IMR-90 (cell line): ENCODE data around the gene AGAP2. TPM values are rescaled to one million over a fixed set of nuclear protein-coding genes. Genes with fewer than 3 reads are reported as not detected.

ENCODE experiments used
- ATAC-seq: fragments of 200-7000 bp; cut with Tn5 transposase; 2 replicates; pipeline ENCODE4 v1.9.1; 2020; ENCODE audit warnings: low read depth, mild to moderate bottlenecking, moderate library complexity
- BruUV-seq: library from RNA; stranded (reverse); fragments of 400-500 nt; replicated peaks from 2 replicates; lab custom pipeline; 2021; lab: Mats Ljungman, UMichigan
- CTCF ChIA-PET: fragments of 300-600 bp; formaldehyde crosslinking; extraction: SDS; loops from one replicate; lab custom pipeline; 2021; ENCODE audit warnings: antibody characterized with exemption; lab: Yijun Ruan, JAX
- POLR2A ChIA-PET: fragments of 300-600 bp; sonication (Branson Sonifier 250); formaldehyde crosslinking; loops from one replicate; lab custom pipeline; 2022; ENCODE audit warnings: antibody characterized with exemption; ENCODE audit not compliant: unreplicated experiment; lab: Charles Lee
- DNase-seq: peaks from one replicate; pipeline ENCODE4 v3.0.0; 2013
- H2AFZ ChIP-seq: replicated peaks from 2 replicates; pipeline ENCODE3; 2013; ENCODE audit warnings: low read length, mild to moderate bottlenecking; ENCODE audit not compliant: poor library complexity
- H2AK5ac ChIP-seq: 2 replicates; pipeline ENCODE4 v1.6.1; 2013; ENCODE audit warnings: low read depth, low read length, inconsistent platforms
- H2AK9ac ChIP-seq: replicated peaks from 2 replicates; pipeline ENCODE3; 2013; ENCODE audit warnings: mild to moderate bottlenecking, low read depth, low read length, moderate library complexity; ENCODE audit not compliant: poor library complexity
- H2BK120ac ChIP-seq: 2 replicates; pipeline ENCODE4 v1.6.1; 2013; ENCODE audit warnings: low read depth, low read length, inconsistent platforms
- H2BK15ac ChIP-seq: 3 replicates; pipeline ENCODE4 v1.6.1; 2013; ENCODE audit warnings: low read depth, low read length, inconsistent platforms
- H2BK20ac ChIP-seq: 2 replicates; pipeline ENCODE4 v1.6.1; 2013; ENCODE audit warnings: low read depth, mild to moderate bottlenecking, inconsistent platforms, low read length, moderate library complexity
- H2BK5ac ChIP-seq: 2 replicates; pipeline ENCODE4 v1.6.1; 2013; ENCODE audit warnings: mild to moderate bottlenecking, low read depth, low read length, inconsistent platforms; ENCODE audit not compliant: poor library complexity, severe bottlenecking
- H3K14ac ChIP-seq: replicated peaks from 2 replicates; pipeline ENCODE4 v1.6.1; 2013; ENCODE audit warnings: low read depth, low read length, inconsistent platforms
- H3K18ac ChIP-seq: 2 replicates; pipeline ENCODE4 v1.6.1; 2013; ENCODE audit warnings: low read depth, low read length, control low read depth
- H3K23ac ChIP-seq: 2 replicates; pipeline ENCODE4 v1.6.1; 2013; ENCODE audit warnings: low read depth, low read length, inconsistent platforms
- H3K27ac ChIP-seq: 2 replicates; pipeline ENCODE4 v1.5.1; 2013; ENCODE audit warnings: mild to moderate bottlenecking, control low read depth, low read length; ENCODE audit not compliant: insufficient read depth
- H3K27me3 ChIP-seq: 2 replicates; pipeline ENCODE4 v1.6.1; 2013; ENCODE audit warnings: low read length; ENCODE audit not compliant: control insufficient read depth, insufficient read depth
- H3K36me3 ChIP-seq: 2 replicates; pipeline ENCODE4 v1.6.1; 2013; ENCODE audit warnings: low read length, mixed read lengths; ENCODE audit not compliant: control insufficient read depth, insufficient read depth
- H3K4ac ChIP-seq: 2 replicates; pipeline ENCODE4 v1.6.1; 2013; ENCODE audit warnings: low read depth, low read length, inconsistent platforms
- H3K4me1 ChIP-seq: 2 replicates; pipeline ENCODE4 v1.6.1; 2013; ENCODE audit warnings: low read length, mixed read lengths; ENCODE audit not compliant: control insufficient read depth, insufficient read depth
- H3K4me2 ChIP-seq: 2 replicates; pipeline ENCODE4 v1.6.1; 2013; ENCODE audit warnings: low read depth, mild to moderate bottlenecking, control low read depth, low read length, moderate library complexity
- H3K4me3 ChIP-seq: 2 replicates; pipeline ENCODE4 v1.5.1; 2013; ENCODE audit warnings: low read depth, mild to moderate bottlenecking, control low read depth, low read length, moderate library complexity; ENCODE audit not compliant: insufficient read depth
- H3K56ac ChIP-seq: 2 replicates; pipeline ENCODE4 v1.6.1; 2013; ENCODE audit warnings: low read length, inconsistent platforms; ENCODE audit not compliant: insufficient read depth; ENCODE audit errors: extremely low read depth
- H3K79me1 ChIP-seq, 2 experiments: 2 replicates each; pipeline ENCODE4 v1.6.1; 2013; ENCODE audit warnings: low read length in 2 of 2, inconsistent platforms in 1 of 2, low read depth in 1 of 2
- H3K9ac ChIP-seq: 2 replicates; pipeline ENCODE4 v1.6.1; 2013; ENCODE audit warnings: low read depth, low read length, control low read depth
- H3K9me1 ChIP-seq: 2 replicates; pipeline ENCODE4 v1.6.1; 2013; ENCODE audit warnings: low read length, inconsistent platforms; ENCODE audit not compliant: insufficient read depth
- H3K9me3 ChIP-seq: 2 replicates; pipeline ENCODE4 v1.6.1; 2013; ENCODE audit warnings: low read length; ENCODE audit not compliant: control insufficient read depth, insufficient read depth
- H4K20me1 ChIP-seq: 2 replicates; pipeline ENCODE4 v1.6.1; 2013; ENCODE audit warnings: low read length, inconsistent platforms; ENCODE audit not compliant: insufficient read depth
- H4K5ac ChIP-seq: 2 replicates; pipeline ENCODE4 v1.6.1; 2013; ENCODE audit warnings: mild to moderate bottlenecking, low read depth, low read length, control low read depth
- H4K8ac ChIP-seq, 2 experiments: 2 replicates each; pipeline ENCODE4 v1.6.1; 2013; ENCODE audit warnings: low read depth in 2 of 2, low read length in 2 of 2, control low read depth in 1 of 2, inconsistent platforms in 1 of 2
- H4K91ac ChIP-seq: 2 replicates; pipeline ENCODE4 v1.6.1; 2013; ENCODE audit warnings: low read depth, low read length, inconsistent platforms; ENCODE audit not compliant: insufficient read depth
- BHLHE40 ChIP-seq: fragments of 150-350 bp; IDR thresholded peaks from 2 replicates; pipeline ENCODE4 v1.6.1; 2016; ENCODE audit warnings: mild to moderate bottlenecking, low read depth, low read length
- CEBPB ChIP-seq: IDR thresholded peaks from 2 replicates; pipeline ENCODE4 v1.6.1; 2012; ENCODE audit warnings: low read depth, low read length, improper control_type of control experiment
- CHD1 ChIP-seq: IDR thresholded peaks from 2 replicates; pipeline ENCODE4 v1.6.1; 2012; ENCODE audit warnings: low read depth, low read length, improper control_type of control experiment
- ELK1 ChIP-seq: fragments of 150-350 bp; IDR thresholded peaks from 2 replicates; pipeline ENCODE4 v1.6.1; 2016; ENCODE audit warnings: low read depth, mild to moderate bottlenecking, low read length, moderate library complexity, borderline replicate concordance
- FOS ChIP-seq: fragments of 150-350 bp; IDR thresholded peaks from 2 replicates; pipeline ENCODE4 v1.6.1; 2016; ENCODE audit warnings: low read depth, low read length
- MAFK ChIP-seq: IDR thresholded peaks from 2 replicates; pipeline ENCODE4 v1.6.1; 2012; ENCODE audit warnings: low read depth, low read length, improper control_type of control experiment
- MAZ ChIP-seq: IDR thresholded peaks from 2 replicates; pipeline ENCODE4 v1.6.1; 2012; ENCODE audit warnings: low read depth, mild to moderate bottlenecking, low read length, improper control_type of control experiment, moderate library complexity, borderline replicate concordance
- MXI1 ChIP-seq: IDR thresholded peaks from 2 replicates; pipeline ENCODE4 v1.6.1; 2012; ENCODE audit warnings: low read depth, mild to moderate bottlenecking, low read length, moderate library complexity, borderline replicate concordance
- NFE2L2 ChIP-seq: fragments of 150-350 bp; IDR thresholded peaks from 2 replicates; pipeline ENCODE4 v1.6.1; 2016; ENCODE audit warnings: low read depth, mild to moderate bottlenecking, low read length
- POLR2A ChIP-seq: IDR thresholded peaks from 2 replicates; pipeline ENCODE4 v1.6.1; 2012; ENCODE audit warnings: mild to moderate bottlenecking, low read depth, low read length
- RAD21 ChIP-seq: IDR thresholded peaks from 2 replicates; pipeline ENCODE4 v1.6.1; 2012; ENCODE audit warnings: low read length, improper control_type of control experiment
- RCOR1 ChIP-seq: IDR thresholded peaks from 2 replicates; pipeline ENCODE4 v1.6.1; 2012; ENCODE audit warnings: mild to moderate bottlenecking, low read length, improper control_type of control experiment; ENCODE audit not compliant: insufficient replicate concordance
- RFX5 ChIP-seq: IDR thresholded peaks from 2 replicates; pipeline ENCODE4 v1.8.0; 2012; ENCODE audit warnings: low read depth, mild to moderate bottlenecking, low read length, moderate library complexity
- SMC3 ChIP-seq: fragments of 150-350 bp; IDR thresholded peaks from 2 replicates; pipeline ENCODE4 v1.6.1; 2016; ENCODE audit warnings: low read depth, mild to moderate bottlenecking, antibody characterized with exemption, low read length, moderate library complexity
- USF2 ChIP-seq: fragments of 150-350 bp; IDR thresholded peaks from 2 replicates; pipeline ENCODE4 v1.6.1; 2017; ENCODE audit warnings: mild to moderate bottlenecking, antibody characterized with exemption, low read length, low read depth
- WGBS, 2 experiments: methylation state at CpG; one replicate each; pipeline versions ENCODE4 v1.1.5 to v1.1.7; 2013; ENCODE audit warnings: missing lambda C conversion rate in 2 of 2; ENCODE audit not compliant: insufficient read length in 1 of 2; ENCODE audit errors: extremely low coverage in 2 of 2; 5-methylcytosine and 5-hydroxymethylcytosine counted together
- dilution Hi-C: fragments of 300-500 bp; cut with HindIII; formaldehyde crosslinking; loops from one replicate; pipeline ENCODE4 v1.14.3; 2018; ENCODE audit warnings: low sequenced_read_pairs; ENCODE audit not compliant: unreplicated experiment
- in situ Hi-C: fragments of 300-500 bp; cut with MboI; formaldehyde crosslinking; loops from 3 replicates; pipeline ENCODE4 v1.14.3; 2019; ENCODE audit warnings: low sequenced_read_pairs, inconsistent platforms, mixed read lengths
- intact Hi-C: fragments of 100-400 bp; cut with micrococcal nuclease; formaldehyde crosslinking; loops from 2 replicates; pipeline ENCODE4 v1.10.0; 2022
- polyA plus RNA-seq, 3 experiments: library from polyadenylated mRNA; depleted of rRNA; stranded (reverse); fragments of >200 nt; gene quantifications; 2 replicates each; pipeline ENCODE4 v1.2.3, GENCODE V29; 2012; ENCODE audit warnings: low replicate concordance in 1 of 3
- total RNA-seq: library from RNA; depleted of rRNA; stranded (reverse); fragments of >200 nt; gene quantifications from 2 replicates; pipeline ENCODE4 v1.2.3, GENCODE V29; 2012
- TF ChIP-seq, protein P1 (sequence below): conservative IDR thresholded peaks from 2 replicates; pipeline ENCODE4 v1.5.1; 2012; ENCODE audit warnings: mild to moderate bottlenecking, low read depth, low read length, improper control_type of control experiment

Gene AGAP2
- total and polyA plus RNA-seq, 2 of the 4 experiments (the other 2 are of a cell fraction) = 0.03 to 0.18 TPM

DNA sequence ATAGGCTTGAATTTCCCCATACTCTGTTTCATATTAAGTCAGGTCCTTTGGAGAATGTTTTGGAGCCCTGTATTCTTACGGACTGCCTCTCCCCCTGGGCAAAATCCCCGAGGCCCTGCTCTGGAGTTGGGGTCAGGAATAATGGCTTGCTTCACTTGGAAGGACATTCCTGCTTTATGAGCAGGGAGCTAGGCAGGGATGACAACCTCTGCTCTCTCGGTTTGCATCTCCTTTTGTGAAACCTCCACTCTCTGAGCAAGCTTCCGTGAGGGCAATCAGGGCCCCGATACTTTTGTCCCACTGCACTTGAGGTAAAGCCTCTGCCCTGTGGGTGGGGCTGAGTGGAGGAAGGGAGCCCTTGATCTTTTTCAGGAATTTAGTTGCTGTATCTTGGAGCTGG lies 25.3 kb downstream of the AGAP2 start:
- no peaks in the 10 kb centered on the region for H3K9me1 ChIP-seq
- ChIA-PET CTCF (interaction anchor here (1.4 kb wide), 1 partner anchor 13 kb away, joined by 3 read pairs; no protein-coding TSS in a partner anchor), POLR2A (no interaction called here)
- H2AFZ ChIP-seq = no peak overlapping the region
- H2BK15ac ChIP-seq = no peak overlapping the region
- no peaks in the 10 kb centered on the region for H3K27me3 ChIP-seq
- WGBS, 2 experiments = no CpG with 5 or more reads among the region's 5 CpGs
- no peak overlapping the region for H3K4me3 ChIP-seq
- H3K56ac ChIP-seq = no peak overlapping the region
- no peak overlapping the region for H3K27ac ChIP-seq
- no peak overlapping the region for H3K4me2 ChIP-seq
- no peaks in the 10 kb centered on the region for H3K4me1 ChIP-seq
- TF ChIP-seq, protein P1, sequence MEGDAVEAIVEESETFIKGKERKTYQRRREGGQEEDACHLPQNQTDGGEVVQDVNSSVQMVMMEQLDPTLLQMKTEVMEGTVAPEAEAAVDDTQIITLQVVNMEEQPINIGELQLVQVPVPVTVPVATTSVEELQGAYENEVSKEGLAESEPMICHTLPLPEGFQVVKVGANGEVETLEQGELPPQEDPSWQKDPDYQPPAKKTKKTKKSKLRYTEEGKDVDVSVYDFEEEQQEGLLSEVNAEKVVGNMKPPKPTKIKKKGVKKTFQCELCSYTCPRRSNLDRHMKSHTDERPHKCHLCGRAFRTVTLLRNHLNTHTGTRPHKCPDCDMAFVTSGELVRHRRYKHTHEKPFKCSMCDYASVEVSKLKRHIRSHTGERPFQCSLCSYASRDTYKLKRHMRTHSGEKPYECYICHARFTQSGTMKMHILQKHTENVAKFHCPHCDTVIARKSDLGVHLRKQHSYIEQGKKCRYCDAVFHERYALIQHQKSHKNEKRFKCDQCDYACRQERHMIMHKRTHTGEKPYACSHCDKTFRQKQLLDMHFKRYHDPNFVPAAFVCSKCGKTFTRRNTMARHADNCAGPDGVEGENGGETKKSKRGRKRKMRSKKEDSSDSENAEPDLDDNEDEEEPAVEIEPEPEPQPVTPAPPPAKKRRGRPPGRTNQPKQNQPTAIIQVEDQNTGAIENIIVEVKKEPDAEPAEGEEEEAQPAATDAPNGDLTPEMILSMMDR = no peak
- TF ChIP-seq MAFK = no peak
- TF ChIP-seq USF2 = no peak
- no peak for TF ChIP-seq FOS
- no peak for TF ChIP-seq RFX5
- TF ChIP-seq BHLHE40 = no peak
- no peak for TF ChIP-seq ELK1
- no peak for TF ChIP-seq CHD1
- TF ChIP-seq POLR2A = no peak
- TF ChIP-seq CEBPB = no peak
- TF ChIP-seq NFE2L2 = no peak
- no peak for TF ChIP-seq RAD21
- no peak for TF ChIP-seq RCOR1
- no peak for TF ChIP-seq MAZ
- TF ChIP-seq SMC3 = no peak
- TF ChIP-seq MXI1 = no peak
- intact Hi-C loops = no loop called here
- ATAC-seq = no peak
- no peak overlapping the region for H3K23ac ChIP-seq
- no peak overlapping the region for H2BK120ac ChIP-seq
- no peak overlapping the region for H2BK5ac ChIP-seq
- no peak for DNase-seq
- no peak overlapping the region for H2AK9ac ChIP-seq
- no peak overlapping the region for H4K5ac ChIP-seq
- H2AK5ac ChIP-seq = no peak overlapping the region
- no peak overlapping the region for H4K91ac ChIP-seq
- no peak overlapping the region for H4K8ac ChIP-seq
- H3K79me1 ChIP-seq = no peaks in the 10 kb centered on the region; a peak in 1 of 4 replicates
- H3K9ac ChIP-seq = no peak overlapping the region
- no peaks in the 10 kb centered on the region for H4K20me1 ChIP-seq
- H2BK20ac ChIP-seq = no peak overlapping the region
- H3K14ac ChIP-seq = no peak overlapping the region
- in situ Hi-C loops = no loop called here
- no TSS peak for BruUV-seq
- dilution Hi-C loops = no loop called here
- no peaks in the 10 kb centered on the region for H3K9me3 ChIP-seq
- H3K18ac ChIP-seq = no peak overlapping the region
- H3K36me3 ChIP-seq = peaks cover 30% of the 10 kb centered on the region
- no peak overlapping the region for H3K4ac ChIP-seq
